Suppressor macrophage (primary cell): ENCODE results near the gene SLC66A2.
A peak's percentile ranks its signal among the peaks of the same experiment; 100 is the strongest.

Experiments
- DNase-seq, 4 experiments: peaks; one replicate each; pipeline ENCODE4 v3.0.0-alpha.2; 2020 to 2022
- total RNA-seq, 17 experiments: gene quantifications; one replicate each; lab custom pipeline; 2026; ENCODE audit warnings: mixed read lengths in 6 of 17, inconsistent platforms in 3 of 17; lab: John Stamatoyannopoulos, UW

SLC66A2 gene
- total RNA-seq = 44.3 to 88.3 (median 55.9) reads per million in 17 experiments

DNA sequence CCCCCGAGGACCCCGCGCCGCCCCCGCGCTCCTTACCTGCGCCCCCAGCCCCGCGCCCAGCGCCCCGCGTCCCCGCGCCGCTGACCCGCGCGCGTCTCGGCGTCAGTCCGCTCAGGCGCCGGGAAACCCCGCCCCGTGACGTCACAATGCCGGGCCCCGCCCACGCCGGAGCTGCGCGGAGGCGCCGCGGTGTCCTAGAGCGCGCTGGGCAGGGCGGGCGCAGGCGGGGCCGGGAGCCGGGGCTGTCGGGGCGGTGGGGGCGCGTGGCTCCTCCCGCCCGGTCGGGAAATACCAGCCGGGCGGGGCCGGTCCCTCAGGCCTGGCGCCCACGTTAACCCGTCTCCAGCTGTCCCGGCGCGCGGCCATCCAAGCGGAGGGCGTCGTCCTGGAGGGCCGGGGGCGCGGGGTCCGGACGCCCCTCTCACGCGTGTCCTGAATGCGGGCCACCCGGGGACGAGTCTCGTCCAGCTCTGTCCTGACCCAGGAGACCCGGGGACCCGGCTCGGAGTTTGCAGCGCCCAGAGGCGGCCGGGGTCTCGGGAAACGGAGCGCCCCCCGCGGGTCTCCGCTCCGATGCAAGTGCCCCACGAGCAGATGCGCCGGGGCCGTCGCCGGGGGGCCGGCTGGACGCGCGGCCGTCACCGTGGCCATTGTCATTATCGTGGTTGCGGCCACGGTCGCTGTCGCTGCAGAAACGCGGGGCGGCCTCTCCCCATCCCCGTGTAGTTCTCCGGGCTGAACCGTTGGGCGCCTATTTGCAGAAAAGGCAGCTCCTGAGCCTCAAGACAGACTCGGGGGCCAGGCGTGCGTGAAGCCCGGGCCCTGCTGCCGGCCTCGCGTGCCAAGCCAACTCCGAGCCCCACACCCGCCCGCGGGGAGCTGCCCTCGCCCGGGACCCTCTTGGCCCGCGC is at the start of gene SLC66A2:
TSS of gene SLC66A2 (minus strand) at position 109 of the 911 bp plus-strand sequence. CDS start 727 bp downstream, outside the sequence.
- peak; percentile 94 to 99 (median 98) for DNase-seq

- DNase-seq = no peak
These were observed 49.4 kb upstream of the SLC66A2 start for GRCh38 chr18:80000877-80001276.

DNA sequence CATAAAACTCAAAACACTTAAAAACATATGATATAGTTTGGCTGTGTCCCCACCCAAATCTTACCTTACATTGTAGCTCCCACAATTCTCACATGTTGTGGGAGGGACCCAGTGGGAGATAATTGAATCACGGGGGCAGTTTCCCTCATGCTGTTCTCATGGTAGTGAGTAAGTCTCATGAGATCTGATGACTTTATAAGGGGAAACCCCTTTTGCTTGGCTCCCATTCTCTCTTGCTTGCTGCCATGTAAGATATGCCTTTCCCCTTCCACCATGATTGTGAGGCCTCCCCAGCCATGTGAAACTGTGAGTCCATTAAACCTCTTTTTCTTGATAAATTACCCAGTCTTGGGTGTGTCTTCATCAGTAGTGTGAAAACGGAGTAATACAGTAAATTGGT is 48.2 kb upstream of the SLC66A2 start:
- peak in 2 of 4 experiments; percentile 4 to 11 for DNase-seq

DNA sequence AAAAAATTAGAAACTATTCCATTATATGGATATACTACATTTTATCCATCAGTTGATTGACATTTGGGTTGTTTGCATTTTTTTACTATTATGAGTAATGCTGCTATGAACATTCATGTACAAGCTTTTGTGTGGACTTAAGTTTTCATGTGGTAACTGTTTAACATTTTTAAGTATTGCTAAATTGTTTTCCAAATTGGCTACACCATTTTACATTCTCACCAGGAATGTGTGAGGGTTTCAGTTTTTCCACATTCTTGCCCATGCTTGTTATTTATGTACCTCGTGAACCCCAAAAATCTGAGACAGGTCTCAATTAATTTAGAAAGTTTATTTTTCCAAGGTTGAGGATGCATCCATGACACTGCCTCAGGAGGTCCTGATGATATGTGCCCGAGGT is 40.0 kb upstream of the SLC66A2 start:
- DNase-seq = no peak

DNA sequence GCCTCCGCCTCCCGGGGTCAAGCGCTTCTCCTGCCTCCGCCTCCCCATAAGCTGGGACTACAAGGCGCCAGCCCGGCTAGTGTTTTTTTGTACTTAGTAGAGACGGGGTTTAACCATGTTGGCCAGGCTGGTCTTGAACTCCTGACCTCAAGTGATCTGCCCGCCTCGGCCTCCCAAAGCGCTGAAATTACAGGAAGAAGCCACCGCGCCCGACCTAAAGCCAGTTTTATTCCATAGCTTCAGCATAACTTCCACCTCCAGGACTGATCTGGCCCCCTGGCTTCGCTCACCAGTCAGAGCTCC is 37.7 kb upstream of the SLC66A2 start:
- DNase-seq = peak in 2 of 4 experiments; percentile 19 to 21

GRCh38 chr18:79988451-79989194 is 37.2 kb upstream of the SLC66A2 start, which contains the start of gene TXNL4A:
Gene TXNL4A (minus strand): TSS chr18:79988563. CDS start chr18:79988392, 171 bp downstream.
- DNase-seq = peak; percentile 94 to 97 (median 96)

- DNase-seq = peak; percentile 71 to 90 (median 80)
These were observed 36.6 kb upstream of the SLC66A2 start for GRCh38 chr18:79988071-79988450.

DNA sequence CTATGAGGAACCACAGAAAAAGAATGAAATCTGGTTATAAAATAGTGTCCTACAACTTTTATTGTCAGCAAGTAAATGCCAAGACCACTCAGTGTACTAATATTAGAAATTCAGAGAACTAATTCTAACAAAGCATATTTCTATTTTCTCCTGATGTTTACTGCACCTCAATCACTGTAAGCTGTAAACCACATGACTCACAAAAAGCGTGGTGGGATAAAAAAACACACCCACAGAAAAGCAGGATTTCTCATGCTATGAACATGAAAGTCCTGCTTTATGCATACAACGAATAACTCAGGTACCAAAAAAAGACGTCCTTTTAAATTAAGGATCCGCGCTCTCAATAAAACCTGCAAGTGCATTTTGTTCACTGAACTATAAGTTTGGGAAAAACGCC is 36.1 kb upstream of the SLC66A2 start:
- DNase-seq = peak; percentile 12 to 46 (median 28)

DNA sequence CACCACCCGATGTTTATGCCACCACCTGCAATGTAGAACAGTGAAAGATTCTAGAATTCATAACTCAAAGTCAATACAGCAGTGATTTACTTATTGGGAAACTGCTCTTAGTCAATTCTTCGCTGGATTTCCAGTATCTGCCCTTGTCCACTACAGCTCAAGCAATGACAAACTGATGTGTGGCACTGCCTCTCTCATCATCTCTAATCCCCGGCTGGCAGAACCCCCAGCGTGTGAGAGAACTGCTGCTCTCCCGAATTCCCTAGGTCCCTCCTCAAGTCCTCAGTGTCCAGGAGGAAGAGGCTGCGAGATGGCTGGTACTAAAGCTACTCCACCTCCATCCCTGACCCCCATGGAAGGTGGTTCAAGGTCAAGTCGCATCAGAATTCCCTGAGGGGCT is 35.3 kb upstream of the SLC66A2 start:
- DNase-seq = no peak

- DNase-seq = no peak
These were observed 33.7 kb upstream of the SLC66A2 start for GRCh38 chr18:79985172-79985571.

GRCh38 chr18:79983793-79984192 is 32.3 kb upstream of the SLC66A2 start:
- no peak for DNase-seq

DNA sequence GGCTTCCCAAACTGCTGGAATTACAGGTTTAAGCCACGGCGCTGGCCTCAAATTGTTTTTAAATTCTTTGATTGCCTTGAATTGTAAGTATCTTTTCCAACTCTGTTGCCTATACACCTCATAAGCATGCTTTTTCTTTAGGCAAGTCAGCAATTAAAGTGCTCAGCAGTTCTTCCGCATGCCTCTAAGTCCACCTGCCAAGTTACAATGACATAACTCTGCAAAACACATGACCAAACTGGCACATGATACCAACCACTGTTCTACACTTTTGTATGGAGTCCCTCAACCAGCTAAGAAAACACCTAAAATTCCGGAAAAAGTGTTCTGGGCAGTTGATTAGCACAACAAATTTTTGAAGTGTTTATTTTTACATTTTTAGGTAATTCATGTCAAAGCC is 31.8 kb upstream of the SLC66A2 start:
- peak in 3 of 4 experiments; percentile 16 to 39 (median 29) for DNase-seq

DNA sequence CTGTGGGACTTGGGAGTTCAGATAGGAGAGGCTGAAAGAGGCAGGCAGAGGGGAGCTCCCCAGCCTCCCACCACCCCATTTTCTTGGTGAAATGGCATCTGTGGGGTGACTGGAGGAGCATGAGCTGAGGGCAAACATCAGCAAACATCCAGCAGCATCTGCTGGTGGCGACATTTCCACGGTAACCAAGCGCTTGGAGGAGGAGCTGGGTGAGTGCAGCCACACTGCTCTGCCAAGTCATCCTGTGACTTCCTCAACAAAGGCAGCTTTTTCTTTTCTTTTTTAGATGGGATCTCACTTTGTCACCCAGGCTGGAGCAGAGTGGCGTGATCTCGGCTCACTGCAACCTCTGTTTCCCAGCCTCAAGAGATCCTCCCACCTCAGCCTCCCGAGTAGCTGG is 31.3 kb upstream of the SLC66A2 start:
- DNase-seq = peak; percentile 56 to 75 (median 69)

- DNase-seq = no peak
These were observed 29.1 kb upstream of the SLC66A2 start for GRCh38 chr18:79980585-79980984.

- no peak for DNase-seq
These were observed 28.4 kb upstream of the SLC66A2 start for GRCh38 chr18:79979843-79980242.

GRCh38 chr18:79975985-79976680 is 24.7 kb upstream of the SLC66A2 start:
- DNase-seq = no peak

DNA sequence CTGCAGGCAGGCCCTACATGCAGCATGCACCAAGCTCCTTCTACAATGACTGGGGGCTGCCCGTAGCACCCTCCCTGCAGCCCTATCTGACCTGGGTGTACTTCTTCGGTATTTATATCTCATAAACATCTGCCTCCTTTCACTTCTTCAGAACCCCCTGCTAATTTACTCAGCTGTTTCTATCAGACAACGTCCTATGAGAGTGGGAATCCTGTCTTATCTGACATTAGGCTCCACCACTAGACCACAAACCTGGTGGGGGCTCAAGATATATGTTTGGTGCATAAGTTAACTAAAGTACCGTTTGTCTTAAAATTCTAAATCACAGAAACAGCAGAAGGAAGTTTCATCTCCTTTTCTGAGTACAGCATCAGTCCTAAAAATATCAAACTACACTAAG is 23.6 kb upstream of the SLC66A2 start:
- DNase-seq = no peak

- no peak for DNase-seq
These were observed 22.7 kb upstream of the SLC66A2 start for GRCh38 chr18:79974025-79974654.

- DNase-seq = no peak
These were observed 22.1 kb upstream of the SLC66A2 start for GRCh38 chr18:79973517-79973916.

DNA sequence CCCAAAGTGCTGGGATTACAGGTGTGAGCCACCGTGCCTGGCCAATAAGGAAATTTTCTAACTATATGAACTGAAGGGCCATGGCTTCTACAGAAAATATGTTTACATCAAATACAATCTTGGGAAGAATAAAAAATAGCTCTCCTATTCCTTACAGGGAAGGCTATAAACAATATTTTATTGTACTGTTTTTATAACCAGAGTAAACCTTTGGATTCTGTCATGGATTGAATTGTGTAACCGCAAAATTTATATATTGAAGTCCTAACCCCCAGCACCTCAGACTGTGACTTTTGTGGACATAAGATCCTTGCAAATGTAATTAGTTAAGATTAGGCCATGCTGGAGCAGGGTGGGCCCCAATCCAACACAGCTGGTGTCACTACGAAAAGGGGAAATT is 21.3 kb upstream of the SLC66A2 start:
- DNase-seq = no peak

GRCh38 chr18:79971986-79972385 is 20.5 kb upstream of the SLC66A2 start:
- no peak for DNase-seq

DNA sequence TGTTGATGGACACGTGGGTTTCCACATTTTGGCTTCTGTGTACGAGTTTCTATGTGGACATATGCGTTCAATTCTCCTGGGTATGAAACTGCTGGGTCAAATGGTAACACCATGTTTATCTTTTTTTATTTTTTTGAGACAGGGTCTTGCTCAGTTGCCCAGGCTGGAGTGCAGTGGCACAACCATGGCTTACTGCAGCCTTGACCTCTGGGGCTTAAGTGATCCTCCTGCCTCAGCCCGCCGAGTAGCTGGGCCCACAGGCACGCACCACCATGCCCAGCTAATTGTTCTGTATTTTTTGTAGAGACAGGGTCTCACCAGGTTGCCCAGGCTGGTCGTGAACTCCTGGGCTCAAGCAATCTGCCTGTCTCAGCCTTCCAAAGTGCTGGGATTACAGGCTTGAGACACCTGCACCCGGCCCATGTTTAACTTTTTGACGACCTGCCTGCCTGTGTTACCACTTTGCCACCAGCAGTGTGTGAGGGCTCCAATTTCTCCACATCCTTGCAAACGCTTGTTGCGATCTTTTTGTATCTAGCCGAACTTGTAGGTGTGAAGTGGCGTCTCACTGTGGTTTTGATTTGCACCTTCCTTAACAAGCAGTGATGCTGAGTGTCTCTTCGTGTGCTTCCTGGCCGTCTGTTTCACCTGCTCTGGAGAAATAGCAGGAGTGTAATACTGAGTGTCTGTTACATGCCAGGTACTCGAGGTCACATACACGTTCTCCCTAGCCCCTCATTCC is 19.9 kb upstream of the SLC66A2 start:
- DNase-seq = no peak
